GM21423 (cell line): Measurements from ENCODE around the gene DPM2.

Experiments used
- ATAC-seq: cut with Tn5 transposase; IDR thresholded peaks from one replicate; pipeline ENCODE4 v1.9.1; 2021; ENCODE audit warnings: mild to moderate bottlenecking, moderate library complexity; ENCODE audit not compliant: unreplicated experiment

DPM2 gene

GRCh38 chr9:127903557-127904475 is 33.8 kb downstream of the DPM2 start:
- no peak for ATAC-seq

DNA sequence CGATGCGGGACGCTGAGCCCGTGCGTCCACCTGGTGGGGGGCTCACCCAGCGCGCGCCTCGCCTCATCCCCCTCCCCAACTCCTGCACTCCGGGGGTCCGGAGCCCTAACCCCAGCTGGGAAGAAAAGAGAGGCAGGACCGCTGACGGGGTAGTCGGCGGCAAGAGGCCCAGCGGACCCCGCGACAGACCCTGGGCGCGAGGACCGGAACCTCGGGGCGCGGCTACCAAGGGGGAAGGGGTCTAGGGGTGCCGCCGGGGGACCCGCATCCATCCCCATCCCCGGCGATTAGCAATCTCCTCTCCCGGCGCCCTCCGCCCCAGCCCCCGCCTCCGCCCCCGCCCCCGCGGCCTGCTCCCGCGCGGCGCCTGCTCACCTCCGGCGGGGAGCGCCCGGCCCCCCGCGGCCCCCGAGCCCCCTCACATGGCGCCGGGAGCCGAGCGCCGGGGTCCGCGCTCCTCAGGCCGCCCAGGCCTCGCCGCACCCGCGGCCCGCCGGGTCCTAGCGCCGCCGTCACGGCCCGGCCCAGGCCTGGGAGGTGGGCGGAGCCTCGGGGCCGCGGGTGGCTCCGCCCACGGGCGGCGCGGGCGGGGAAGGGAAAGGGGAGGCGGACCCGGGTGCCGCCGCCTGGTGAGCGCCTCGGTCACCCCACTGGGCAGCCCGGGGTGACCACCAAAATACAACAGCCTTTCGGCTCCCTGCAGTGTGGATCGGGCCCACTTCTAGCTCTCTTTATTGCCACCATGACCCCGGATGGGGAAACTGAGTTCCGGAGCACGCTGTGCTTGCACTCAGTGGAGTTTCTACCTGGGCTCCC is 38.3 kb downstream of the DPM2 start, which contains the start of gene ST6GALNAC6:
TSS of gene ST6GALNAC6 (minus strand) at position 476 of the 816 bp plus-strand sequence. CDS start 1,622 bp downstream, outside the sequence.
- ATAC-seq: peak; percentile 54

GRCh38 chr9:127898433-127899127 is 39.1 kb downstream of the DPM2 start:
- ATAC-seq: no peak

DNA sequence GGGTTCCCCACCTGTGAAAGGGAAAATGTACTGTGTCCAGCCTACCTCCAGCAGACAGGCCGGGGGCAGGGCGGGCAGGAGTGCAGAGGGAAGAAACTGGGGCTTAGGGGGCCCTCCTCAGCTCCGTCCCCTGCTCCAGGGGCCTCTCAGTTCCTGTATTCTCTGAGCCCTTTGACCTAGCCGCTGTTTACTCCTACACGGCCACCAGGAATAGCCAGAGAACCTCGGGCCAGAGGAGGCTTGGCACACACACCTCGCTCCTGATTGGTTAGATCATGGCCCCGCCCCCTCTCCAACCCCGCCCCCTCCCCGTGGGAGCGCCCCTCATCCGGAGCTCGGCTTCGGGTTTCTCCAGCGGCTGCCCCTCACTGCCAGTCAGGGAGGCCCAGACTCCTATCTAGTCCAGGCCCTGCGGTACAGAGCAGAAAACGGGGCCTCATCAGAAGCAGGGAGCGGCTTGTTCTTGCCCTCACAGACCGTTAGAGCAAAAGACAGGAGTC is 40.4 kb downstream of the DPM2 start:
- no peak for ATAC-seq

DNA sequence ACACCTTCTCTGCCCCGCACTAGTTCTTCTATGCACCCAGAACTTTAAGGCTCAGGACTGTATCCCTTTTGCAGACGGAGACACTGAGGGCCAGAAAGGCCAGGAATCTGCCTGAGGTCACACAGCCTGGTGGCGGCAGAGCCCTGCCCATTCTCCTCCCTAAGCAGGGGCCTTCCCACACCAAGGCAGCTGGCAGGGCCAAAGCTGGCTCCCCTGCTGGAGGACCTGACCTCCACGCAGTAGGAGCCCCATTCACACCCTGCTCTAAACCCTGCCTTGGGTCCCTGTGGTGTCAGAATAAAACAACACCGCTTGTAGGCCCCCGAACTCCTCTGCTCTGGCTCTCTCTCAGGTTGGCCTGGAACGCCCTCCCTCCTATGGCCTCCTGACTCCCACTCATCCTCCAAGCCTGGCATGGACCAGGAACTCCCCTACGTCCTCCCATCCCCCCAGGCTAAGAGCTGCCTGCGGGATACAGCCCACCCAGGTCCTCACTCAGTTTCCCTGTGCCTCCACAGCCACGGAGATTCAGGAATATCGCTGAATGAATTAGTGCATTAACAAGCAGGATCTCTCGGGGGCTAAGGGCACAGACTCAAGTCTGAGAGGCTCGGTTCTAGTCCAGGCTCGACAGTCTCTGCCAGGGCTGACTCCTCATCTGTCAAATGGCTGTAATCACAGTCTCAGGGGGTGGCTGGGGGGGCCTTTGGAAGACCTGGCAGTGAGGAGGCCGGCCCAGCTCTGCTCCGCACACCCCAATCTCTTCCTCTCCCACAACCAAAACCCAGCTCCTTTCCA is 41.1 kb downstream of the DPM2 start:
- ATAC-seq: no peak

DNA sequence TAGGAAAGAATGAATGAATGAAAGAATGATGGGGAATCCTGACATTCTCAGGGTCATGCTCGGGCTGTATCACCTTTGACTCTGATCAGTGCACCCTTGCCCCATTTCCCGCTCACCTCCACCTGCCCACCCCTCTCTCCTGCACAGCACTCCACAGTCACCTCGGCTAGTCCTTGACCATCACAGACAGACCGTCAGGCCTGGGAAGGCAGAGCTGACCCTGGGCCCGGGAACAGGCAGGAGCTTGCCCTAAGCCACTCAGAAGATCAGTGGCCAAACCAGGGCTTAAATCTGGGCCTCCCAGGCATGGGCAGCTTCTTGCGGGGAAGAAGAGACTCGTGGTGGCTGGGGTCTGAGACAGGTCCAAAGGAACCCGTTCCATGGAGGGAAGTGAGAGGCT is 41.8 kb downstream of the DPM2 start:
- ATAC-seq: no peak

DNA sequence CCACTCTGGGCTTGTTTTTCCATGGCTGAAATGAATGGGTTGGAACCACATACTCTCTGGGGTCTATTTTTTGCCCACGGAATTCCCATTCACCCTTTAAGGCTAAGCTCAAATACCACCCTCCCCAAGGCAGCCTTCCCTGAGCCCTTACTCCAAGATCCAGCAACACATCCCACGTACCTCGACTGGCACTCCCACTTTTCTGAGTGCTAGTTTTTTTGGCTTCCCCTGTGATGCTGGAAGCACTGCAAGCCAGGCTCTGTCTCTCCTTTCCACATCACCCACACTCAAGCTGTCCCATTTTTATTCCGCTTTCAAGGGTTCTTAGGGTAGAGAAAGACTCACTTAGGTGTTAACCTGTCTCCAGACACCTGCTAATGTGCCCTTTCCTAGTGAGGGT is 44.3 kb downstream of the DPM2 start:
- ATAC-seq: no peak

DNA sequence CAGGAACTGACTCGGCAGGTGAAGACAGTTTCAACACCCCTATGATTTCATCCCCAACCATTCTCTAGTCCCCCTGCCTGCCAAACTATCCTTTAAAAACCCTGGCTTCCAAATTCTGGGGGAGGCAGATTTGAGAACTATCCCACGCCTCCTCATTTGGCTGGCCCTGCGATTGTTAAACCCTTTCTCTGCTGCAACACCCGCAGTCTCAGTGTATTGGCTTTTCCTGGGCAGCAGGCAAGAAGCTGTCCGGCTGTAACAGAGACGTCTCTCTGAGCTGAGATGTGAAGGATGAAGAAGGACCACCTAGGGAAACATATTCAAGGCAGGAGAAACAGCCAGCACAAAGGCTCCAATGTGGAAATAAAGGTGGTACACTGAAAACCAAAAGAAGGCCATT is 44.8 kb downstream of the DPM2 start:
- no peak for ATAC-seq

DNA sequence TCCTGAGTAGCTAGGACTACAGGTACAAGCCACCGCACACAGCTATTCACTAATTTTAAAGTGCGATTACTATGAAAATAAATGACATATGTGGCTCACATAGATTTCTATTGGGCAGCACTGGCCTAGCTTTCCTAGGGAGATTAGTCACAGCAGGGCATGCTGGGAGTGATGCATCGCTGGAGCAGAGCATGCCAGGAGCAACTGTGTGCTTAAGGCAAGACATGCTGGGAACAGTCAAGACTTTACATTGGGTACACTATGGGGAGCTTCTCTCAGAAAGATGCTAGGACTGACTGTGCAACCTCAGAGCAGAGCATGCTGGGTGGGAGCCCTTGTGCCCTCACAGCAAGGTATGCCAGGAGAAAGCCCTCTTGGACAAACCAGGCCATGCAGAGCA is 47.6 kb downstream of the DPM2 start:
- no peak for ATAC-seq

DNA sequence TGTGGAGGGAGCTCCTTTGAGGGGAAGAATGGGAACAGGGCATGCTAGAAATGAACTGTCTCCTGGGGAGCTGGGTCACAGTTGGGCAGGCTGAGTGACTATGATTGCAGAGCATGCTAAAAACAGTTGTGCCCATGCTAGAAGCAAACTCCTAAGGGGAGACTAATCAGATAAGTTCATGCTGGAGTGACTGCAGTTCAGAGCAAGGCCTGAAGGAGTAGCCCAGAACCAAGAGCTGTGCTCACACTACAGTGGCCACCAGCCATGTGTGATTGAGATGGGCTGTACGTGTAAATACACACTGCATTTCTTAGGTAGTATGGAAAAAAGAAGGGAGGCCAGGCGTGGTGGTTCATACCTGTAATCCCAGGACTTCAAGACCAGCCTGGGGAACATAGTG is 49.9 kb downstream of the DPM2 start:
- ATAC-seq: no peak

DNA sequence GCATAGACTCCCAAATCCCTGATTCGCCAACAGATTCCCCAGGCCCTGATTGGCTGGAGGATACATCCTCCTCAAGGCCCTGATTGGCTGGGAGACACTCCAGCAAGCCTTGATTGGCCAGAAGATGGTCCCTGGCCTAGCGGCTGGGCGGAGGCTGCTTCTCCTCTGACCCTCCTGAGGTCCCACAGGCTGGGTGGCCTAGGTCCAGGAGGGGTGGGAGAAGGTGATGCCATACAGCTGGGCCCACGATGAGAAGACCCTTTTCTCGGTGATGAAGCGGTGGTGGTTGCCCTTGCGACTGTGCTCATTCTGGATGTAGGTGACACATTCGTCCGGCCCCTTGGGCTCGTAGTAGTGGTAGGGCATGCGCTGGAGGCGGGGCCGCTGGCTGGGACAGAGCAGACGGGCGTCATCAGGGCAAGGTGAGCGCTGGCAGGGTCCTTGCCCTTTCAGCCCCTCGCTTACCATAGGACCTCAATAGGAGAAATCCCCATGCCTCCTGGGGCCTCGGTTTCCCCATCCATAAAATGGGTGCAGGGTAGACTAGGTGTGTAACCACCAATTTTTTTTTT is 51.2 kb downstream of the DPM2 start:
- no peak for ATAC-seq

- no peak for ATAC-seq
Measured at GRCh38 chr9:127885508-127886281, 52.0 kb downstream of the DPM2 start.
